Ascending aorta (tissue), 2 donors: Measurements from ENCODE around the gene CD2AP. TPM values are rescaled to one million over a fixed set of nuclear protein-coding genes. Genes with fewer than 3 reads are reported as not detected.

Experiments used
- DNase-seq, 2 donors: peaks; one replicate each; pipeline ENCODE4 v3.0.0-alpha.2; 2019; ENCODE audit warnings: low spot score in 2 of 2
- H3K27ac ChIP-seq, 2 donors: fragments of 200-600 bp; sonication (generic); one replicate each; pipeline ENCODE4 v1.5.1; 2016 to 2017; ENCODE audit warnings: mild to moderate bottlenecking in 1 of 2
- H3K27me3 ChIP-seq: fragments of 200-600 bp; sonication (generic); one replicate; pipeline ENCODE4 v1.5.1; 2017
- H3K36me3 ChIP-seq, 2 donors: fragments of 200-600 bp; sonication (generic); one replicate each; pipeline ENCODE4 v1.5.1; 2016
- H3K4me1 ChIP-seq, 2 donors: fragments of 200-600 bp; sonication (generic); one replicate each; pipeline ENCODE4 v1.5.1; 2016 to 2017; ENCODE audit warnings: mild to moderate bottlenecking in 1 of 2
- H3K4me3 ChIP-seq, 2 donors: fragments of 200-600 bp; sonication (generic); one replicate each; pipeline ENCODE4 v1.5.1; 2016 to 2017; ENCODE audit warnings: mild to moderate bottlenecking in 1 of 2
- H3K9me3 ChIP-seq, 2 donors: fragments of 200-600 bp; sonication (generic); one replicate each; pipeline ENCODE4 v1.5.1; 2016
- CTCF ChIP-seq, 3 experiments: fragments of 200-600 bp in 2 of 3; fragments of 450-650 bp in 1 of 3; sonication (generic) in 2 of 3; IDR thresholded peaks; one replicate each; pipeline ENCODE4 v1.5.1; 2016 to 2019; ENCODE audit warnings: antibody characterized with exemption in 3 of 3, mild to moderate bottlenecking in 1 of 3, moderate library complexity in 1 of 3
- intact Hi-C: fragments of 100-400 bp; cut with DNase I; formaldehyde crosslinking; loops from one replicate; pipeline ENCODE4 v1.15.1; 2023
- total RNA-seq: library from RNA; depleted of rRNA; stranded (reverse); fragments of >200 nt; gene quantifications from one replicate; pipeline ENCODE4 v1.1.0, GENCODE V29; 2016

The CD2AP gene
- total RNA-seq, 1 donor from 2014 or later: 18.9 TPM

GRCh38 chr6:47454713-47455396 lies 22.7 kb upstream of the CD2AP start:
- no peak for TF ChIP-seq CTCF (IDR thresholded peaks at IDR 0.05)
- DNase-seq: no peak
- H3K27me3 ChIP-seq: no peaks in the 10 kb centered on the region
- no peaks in the 10 kb centered on the region for H3K36me3 ChIP-seq
- no peaks in the 10 kb centered on the region for H3K4me1 ChIP-seq
- intact Hi-C loops: no loop called here
- H3K4me3 ChIP-seq: no peak overlapping the region
- H3K9me3 ChIP-seq: no peaks in the 10 kb centered on the region
- H3K27ac ChIP-seq: no peak overlapping the region

GRCh38 chr6:47455533-47456209 lies 21.9 kb upstream of the CD2AP start:
- Histone ChIP-seq H3K36me3 (no peaks in the 10 kb centered on the region), H3K4me3 (no peak overlapping the region), H3K9me3 (no peaks in the 10 kb centered on the region), H3K27ac (no peak overlapping the region), H3K27me3 (no peaks in the 10 kb centered on the region), H3K4me1 (no peaks in the 10 kb centered on the region)
- no peak for DNase-seq
- intact Hi-C loops: no loop called here
- TF ChIP-seq CTCF (IDR thresholded peaks at IDR 0.05): no peak

GRCh38 chr6:47456536-47456975 lies 21.0 kb upstream of the CD2AP start:
- no peaks in the 10 kb centered on the region for H3K27me3 ChIP-seq
- H3K36me3 ChIP-seq: no peaks in the 10 kb centered on the region
- H3K4me1 ChIP-seq: no peaks in the 10 kb centered on the region
- TF ChIP-seq CTCF (IDR thresholded peaks at IDR 0.05): no peak
- DNase-seq: no peak
- intact Hi-C loops: no loop called here
- no peak overlapping the region for H3K4me3 ChIP-seq
- no peak overlapping the region for H3K27ac ChIP-seq
- no peaks in the 10 kb centered on the region for H3K9me3 ChIP-seq

- Histone ChIP-seq H3K36me3 (no peaks in the 10 kb centered on the region), H3K9me3 (no peaks in the 10 kb centered on the region), H3K4me1 (no peaks in the 10 kb centered on the region), H3K27me3 (no peaks in the 10 kb centered on the region), H3K27ac (no peak overlapping the region), H3K4me3 (no peak overlapping the region)
- intact Hi-C loops: no loop called here
- no peak for DNase-seq
- no peak for TF ChIP-seq CTCF (IDR thresholded peaks at IDR 0.05)
These were observed 20.2 kb upstream of the CD2AP start for GRCh38 chr6:47457370-47457769.

- Histone ChIP-seq H3K4me1 (no peaks in the 10 kb centered on the region), H3K36me3 (no peaks in the 10 kb centered on the region), H3K9me3 (peaks cover 0 to 3% of the 10 kb centered on the region in 2 donors), H3K27me3 (no peaks in the 10 kb centered on the region), H3K4me3 (no peak overlapping the region), H3K27ac (no peak overlapping the region)
- no peak for TF ChIP-seq CTCF (IDR thresholded peaks at IDR 0.05)
- DNase-seq: no peak
- intact Hi-C loops: no loop called here
These were observed 13.5 kb upstream of the CD2AP start for GRCh38 chr6:47464052-47464451.
